NT2/D1 (cell line): ENCODE measurements around the gene KNOP1.

Source experiments
- DNase-seq: peaks from one replicate; pipeline ENCODE4 v3.0.0-alpha.2; 2011; ENCODE audit warnings: low read depth, low spot score
- H3K27me3 ChIP-seq: 2 replicates; pipeline ENCODE4 v1.6.0; 2011; ENCODE audit warnings: mild to moderate bottlenecking; ENCODE audit not compliant: insufficient read length, insufficient read depth
- H3K36me3 ChIP-seq: 2 replicates; pipeline ENCODE4 v1.6.1; 2011; ENCODE audit warnings: mild to moderate bottlenecking, low read length, mixed read lengths; ENCODE audit not compliant: insufficient read depth, insufficient read length
- H3K4me1 ChIP-seq: 2 replicates; pipeline ENCODE4 v1.5.1; 2011; ENCODE audit not compliant: insufficient read depth, insufficient read length
- H3K4me3 ChIP-seq: 2 replicates; pipeline ENCODE4 v1.5.1; 2011; ENCODE audit warnings: low read depth; ENCODE audit not compliant: insufficient read length
- H3K9ac ChIP-seq: 2 replicates; pipeline ENCODE4 v1.6.0; 2011; ENCODE audit warnings: low read depth; ENCODE audit not compliant: insufficient read length
- H3K9me3 ChIP-seq: 2 replicates; pipeline ENCODE4 v1.5.1; 2011; ENCODE audit warnings: mild to moderate bottlenecking, low read length; ENCODE audit not compliant: insufficient read depth
- SUZ12 ChIP-seq: IDR thresholded peaks from 2 replicates; pipeline ENCODE4 v1.6.1; 2011; ENCODE audit not compliant: insufficient read length, insufficient read depth; ENCODE audit errors: extremely low read depth
- YY1 ChIP-seq: IDR thresholded peaks from 2 replicates; pipeline ENCODE4 v1.6.1; 2011; ENCODE audit not compliant: insufficient read length, insufficient read depth
- ZNF274 ChIP-seq: IDR thresholded peaks from 2 replicates; pipeline ENCODE4 v1.6.1; 2011; ENCODE audit warnings: mild to moderate bottlenecking, low read depth, low read length

KNOP1 gene

GRCh38 chr16:19757762-19758595, 40.0 kb upstream of the KNOP1 start:
- Histone ChIP-seq H3K9ac (no peak overlapping the region), H3K27me3 (no peaks in the 10 kb centered on the region), H3K9me3 (no peaks in the 10 kb centered on the region), H3K4me1 (peaks cover 2% of the 10 kb centered on the region), H3K4me3 (no peak overlapping the region), H3K36me3 (no peaks in the 10 kb centered on the region)
- TF ChIP-seq ZNF274 = no peak
- TF ChIP-seq SUZ12 = no peak
- TF ChIP-seq YY1 = no peak
- no peak for DNase-seq

- no peak for TF ChIP-seq YY1
- no peak for DNase-seq
- H3K27me3 ChIP-seq = no peaks in the 10 kb centered on the region
- H3K4me1 ChIP-seq = peaks cover 2% of the 10 kb centered on the region
- H3K9me3 ChIP-seq = no peaks in the 10 kb centered on the region
- H3K9ac ChIP-seq = no peak overlapping the region
- H3K4me3 ChIP-seq = no peak overlapping the region
- H3K36me3 ChIP-seq = no peaks in the 10 kb centered on the region
These were observed 39.0 kb upstream of the KNOP1 start for GRCh38 chr16:19757026-19757425.

- no peaks in the 10 kb centered on the region for H3K36me3 ChIP-seq
- DNase-seq = no peak
- H3K4me1 ChIP-seq = no peaks in the 10 kb centered on the region
- no peak overlapping the region for H3K9ac ChIP-seq
- no peaks in the 10 kb centered on the region for H3K9me3 ChIP-seq
- H3K4me3 ChIP-seq = no peak overlapping the region
- TF ChIP-seq SUZ12 (no peak), ZNF274 (no peak), YY1 (no peak)
- H3K27me3 ChIP-seq = no peaks in the 10 kb centered on the region
These were observed 37.2 kb upstream of the KNOP1 start for GRCh38 chr16:19755268-19755667.

GRCh38 chr16:19754644-19755036, 36.6 kb upstream of the KNOP1 start:
- no peak for DNase-seq
- Histone ChIP-seq H3K4me1 (no peaks in the 10 kb centered on the region), H3K27me3 (no peaks in the 10 kb centered on the region), H3K9me3 (no peaks in the 10 kb centered on the region), H3K9ac (no peak overlapping the region), H3K36me3 (no peaks in the 10 kb centered on the region), H3K4me3 (no peak overlapping the region)
- TF ChIP-seq ZNF274 (no peak), SUZ12 (no peak), YY1 (no peak)

GRCh38 chr16:19753815-19754643, 36.0 kb upstream of the KNOP1 start:
- Histone ChIP-seq H3K36me3 (no peaks in the 10 kb centered on the region), H3K4me1 (no peaks in the 10 kb centered on the region), H3K9me3 (no peaks in the 10 kb centered on the region), H3K9ac (no peak overlapping the region), H3K4me3 (no peak overlapping the region), H3K27me3 (no peaks in the 10 kb centered on the region)
- no peak for TF ChIP-seq YY1
- TF ChIP-seq ZNF274 = no peak
- TF ChIP-seq SUZ12 = no peak
- DNase-seq = no peak

GRCh38 chr16:19751478-19752385, 33.7 kb upstream of the KNOP1 start:
- TF ChIP-seq SUZ12 (no peak), YY1 (no peak), ZNF274 (no peak)
- no peaks in the 10 kb centered on the region for H3K4me1 ChIP-seq

GRCh38 chr16:19749571-19750080, 31.6 kb upstream of the KNOP1 start:
- Histone ChIP-seq H3K9ac (no peak overlapping the region), H3K36me3 (no peaks in the 10 kb centered on the region), H3K27me3 (no peaks in the 10 kb centered on the region), H3K4me3 (no peak overlapping the region), H3K9me3 (no peaks in the 10 kb centered on the region), H3K4me1 (no peaks in the 10 kb centered on the region)
- TF ChIP-seq YY1 = no peak
- no peak for TF ChIP-seq SUZ12
- no peak for TF ChIP-seq ZNF274
- DNase-seq = no peak

More at GRCh38 chr16:19751478-19752385, 33.7 kb upstream of the KNOP1 start:
- Histone ChIP-seq H3K9me3 (no peaks in the 10 kb centered on the region), H3K27me3 (no peaks in the 10 kb centered on the region), H3K4me3 (no peak overlapping the region), H3K36me3 (no peaks in the 10 kb centered on the region), H3K9ac (no peak overlapping the region)
- DNase-seq = no peak
